GM12878 (cell line): ENCODE measurements around the gene SYDE2. TPM values are rescaled to one million over a fixed set of nuclear protein-coding genes. Genes with fewer than 3 reads are reported as not detected.
"Not testable (repeated sequence)": the region's sequence is repeated elsewhere in the genome, so short reads cannot be mapped to it uniquely, and the experiment has no call there.

Experiments
- ATAC-seq: fragments of 200-7000 bp; cut with Tn5 transposase; 3 replicates; pipeline ENCODE4 v1.9.1; 2020; ENCODE audit warnings: mild to moderate bottlenecking, moderate library complexity
- BruUV-seq: library from RNA; stranded (reverse); fragments of 400-500 nt; replicated peaks from 2 replicates; lab custom pipeline; 2021; lab: Mats Ljungman, UMichigan
- CTCF ChIA-PET: fragments of 300-600 bp; sonication (Branson Sonifier 250); formaldehyde crosslinking; extraction: SDS; loops from one replicate; lab custom pipeline; 2021; ENCODE audit warnings: inconsistent platforms; lab: Yijun Ruan, JAX
- POLR2A ChIA-PET: fragments of 350-600 bp; formaldehyde crosslinking; extraction: SDS; loops from one replicate; lab custom pipeline; 2021; ENCODE audit warnings: inconsistent platforms; lab: Charles Lee
- RAD21 ChIA-PET: fragments of 300-600 bp; sonication (Branson Sonifier 250); formaldehyde crosslinking; loops from one replicate; lab custom pipeline; 2023; ENCODE audit warnings: antibody characterized with exemption; ENCODE audit not compliant: unreplicated experiment; lab: Charles Lee
- SMC1A ChIA-PET: fragments of 300-600 bp; sonication (Branson Sonifier 250); formaldehyde crosslinking; loops from one replicate; lab custom pipeline; 2023; ENCODE audit not compliant: unreplicated experiment, uncharacterized antibody; lab: Charles Lee
- DNase-seq: peaks from one replicate; pipeline ENCODE4 v3.0.0-alpha.2; 2011; ENCODE audit warnings: low read depth, low spot score
- FAIRE-seq: peaks from 3 replicates; lab custom pipeline; 2011; peaks lifted over from hg19 to GRCh38; lab: Jason Lieb, UNC
- H2AFZ ChIP-seq: 2 replicates; pipeline ENCODE4 v1.6.0; 2011; ENCODE audit warnings: low read depth, low read length, control low read depth; ENCODE audit not compliant: control insufficient read depth
- H3K27ac ChIP-seq: 2 replicates; pipeline ENCODE4 v1.5.1; 2011; ENCODE audit warnings: control low read depth; ENCODE audit not compliant: control insufficient read depth, insufficient read depth
- H3K27me3 ChIP-seq, 2 experiments: replicated peaks in 1 of 2; 2 replicates each; pipeline versions ENCODE4 v1.6.0 to v1.6.1; 2011; ENCODE audit warnings: low read length in 1 of 2; ENCODE audit not compliant: control insufficient read depth in 2 of 2, insufficient read depth in 2 of 2
- H3K36me3 ChIP-seq, 2 experiments: 2 replicates each; pipeline ENCODE4 v1.5.1; 2011; ENCODE audit warnings: low read length in 1 of 2; ENCODE audit not compliant: control insufficient read depth in 2 of 2, insufficient read depth in 2 of 2
- H3K4me1 ChIP-seq: 2 replicates; pipeline ENCODE4 v1.6.1; 2011; ENCODE audit warnings: mild to moderate bottlenecking, low read length, moderate library complexity, mixed read lengths; ENCODE audit not compliant: control insufficient read depth, insufficient read depth
- H3K4me2 ChIP-seq: 2 replicates; pipeline ENCODE4 v1.6.0; 2011; ENCODE audit warnings: control low read depth; ENCODE audit not compliant: control insufficient read depth, insufficient read depth
- H3K4me3 ChIP-seq: fragments of 200-600 bp; sonication (generic); 2 replicates; pipeline ENCODE4 v1.5.1; 2016
- H3K79me2 ChIP-seq: 2 replicates; pipeline ENCODE4 v1.6.0; 2011; ENCODE audit warnings: low read length; ENCODE audit not compliant: control insufficient read depth, insufficient read depth
- H3K9ac ChIP-seq: 2 replicates; pipeline ENCODE4 v1.8.0; 2011; ENCODE audit warnings: low read length, control low read depth, mixed read lengths; ENCODE audit not compliant: control insufficient read depth, insufficient read depth
- H3K9me3 ChIP-seq: replicated peaks from 3 replicates; pipeline ENCODE4 v1.5.1; 2011; ENCODE audit warnings: mild to moderate bottlenecking, low read length; ENCODE audit not compliant: control insufficient read depth, insufficient read depth
- H4K20me1 ChIP-seq: 2 replicates; pipeline ENCODE4 v1.6.0; 2011; ENCODE audit not compliant: control insufficient read depth, insufficient read depth
- LARP7 ChIP-seq: fragments of 450-650 bp; IDR thresholded peaks from 2 replicates; pipeline ENCODE4 v1.6.1; 2017; ENCODE audit warnings: mild to moderate bottlenecking
- RUNX3 ChIP-seq: IDR thresholded peaks from 2 replicates; pipeline ENCODE4 v1.6.1; 2012; ENCODE audit warnings: low read length, inconsistent platforms
- WGBS: methylation state at CpG from one replicate; pipeline ENCODE4 v1.1.6; 2016; ENCODE audit warnings: low lambda C conversion rate; ENCODE audit not compliant: insufficient replicate concordance, insufficient coverage; ENCODE audit errors: missing lambda C conversion rate; 5-methylcytosine and 5-hydroxymethylcytosine counted together
- in situ Hi-C: fragments of 300-500 bp; cut with MboI; formaldehyde crosslinking; loops from 9 replicates; pipeline ENCODE4 v1.14.3; 2018; ENCODE audit warnings: mixed read lengths
- intact Hi-C: fragments of 100-400 bp; cut with micrococcal nuclease; formaldehyde crosslinking; loops from one replicate; pipeline ENCODE4 v1.14.2; 2022; ENCODE audit not compliant: unreplicated experiment
- polyA plus RNA-seq, 11 experiments: library from polyadenylated mRNA; depleted of rRNA in 4 of 11; unstranded in 6 of 11; stranded (reverse) in 5 of 11; fragments of >200 nt; fragmentation: Nextera tagmentation in 4 of 11; fragmentation: Illumina TruSeq in 1 of 11; extraction: Ambion mirVana in 4 of 11; extraction: Trizol in 1 of 11; gene quantifications; 1 replicate in 1 of 11; 2 replicates in 10 of 11; pipeline versions ENCODE4 v1.2.1 to v1.2.3, GENCODE V29; 2011 to 2016; ENCODE audit warnings: inconsistent platforms in 2 of 11, missing spikeins in 2 of 11, low read depth in 1 of 11
- total RNA-seq, 4 experiments: library from RNA; depleted of rRNA in 3 of 4; stranded (reverse); fragments of >200 nt in 3 of 4; fragmentation: Illumina TruSeq in 1 of 4; extraction: Trizol in 1 of 4; gene quantifications; 2 replicates each; pipeline versions ENCODE4 v1.2.1 to v1.2.3, GENCODE V29; 2013 to 2021

SYDE2 gene
- total and polyA plus RNA-seq, 10 of the 15 experiments (the other 5 are each of a cell fraction or from before 2014, with no cell fraction given), result 0.37 to 4.1 (median 1.8) TPM; not detected in 1

- in situ Hi-C loops, result no loop called here
- RAD21 ChIA-PET, result no interaction called here
- CTCF ChIA-PET, result no interaction called here
Observed at GRCh38 chr1:85146972-85147359, 53.9 kb downstream of the SYDE2 start.

DNA sequence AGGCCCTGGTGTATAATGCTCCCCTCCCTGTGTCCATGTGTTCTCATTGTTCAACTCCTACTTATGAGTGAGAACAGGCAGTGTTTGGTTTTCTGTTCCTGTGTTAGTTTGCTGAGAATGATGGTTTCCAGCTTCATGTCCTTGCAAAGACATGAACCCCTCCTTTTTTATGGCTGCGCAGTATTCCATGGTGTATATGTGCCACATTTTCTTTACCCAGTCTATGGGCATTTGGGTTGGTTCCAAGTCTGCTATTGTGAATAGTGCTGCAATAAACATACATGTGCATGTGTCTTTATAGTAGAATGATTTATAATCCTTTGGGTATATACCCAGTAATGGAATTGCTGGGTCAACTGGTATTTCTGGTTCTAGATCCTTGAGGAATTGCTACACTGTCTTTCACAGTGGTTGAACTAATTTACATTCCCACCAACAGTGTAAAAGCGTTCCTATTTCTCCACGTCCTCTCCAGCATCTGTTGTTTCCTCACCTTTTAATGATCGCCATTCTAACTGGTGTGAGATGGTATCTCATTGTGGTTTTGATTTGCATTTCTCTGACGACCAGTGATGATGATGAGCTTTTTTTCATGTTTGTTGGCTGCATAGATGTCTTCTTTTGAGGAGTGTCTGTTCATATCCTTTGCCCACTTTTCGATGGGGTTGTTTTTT lies 54.4 kb downstream of the SYDE2 start:
- ATAC-seq, in situ Hi-C loops, H3K36me3 ChIP-seq, BruUV-seq, H3K4me3 ChIP-seq, SMC1A ChIA-PET, H3K9me3 ChIP-seq, H4K20me1 ChIP-seq, DNase-seq, FAIRE-seq, H2AFZ ChIP-seq, intact Hi-C loops, H3K27ac ChIP-seq, H3K79me2 ChIP-seq, CTCF ChIA-PET, H3K27me3 ChIP-seq, H3K9ac ChIP-seq, H3K4me2 ChIP-seq, POLR2A ChIA-PET, RAD21 ChIA-PET: not testable (repeated sequence)
- peaks cover 17% of the 10 kb centered on the region for H3K4me1 ChIP-seq
- WGBS, result 44% methylated on average over 6 of the region's 6 CpGs

More at GRCh38 chr1:85146972-85147359, 53.9 kb downstream of the SYDE2 start:
- Histone ChIP-seq H3K9ac (no peak overlapping the region), H3K27me3 (no peaks in the 10 kb centered on the region), H3K79me2 (no peaks in the 10 kb centered on the region), H3K9me3 (no peaks in the 10 kb centered on the region), H3K4me2 (no peak overlapping the region), H3K36me3 (no peaks in the 10 kb centered on the region), H4K20me1 (no peaks in the 10 kb centered on the region), H3K4me3 (no peak overlapping the region), H2AFZ (no peak overlapping the region), H3K4me1 (peaks cover 17% of the 10 kb centered on the region), H3K27ac (no peak overlapping the region)
- POLR2A ChIA-PET, result no interaction called here
- BruUV-seq, result no TSS peak
- SMC1A ChIA-PET, result no interaction called here
- FAIRE-seq (no peak), ATAC-seq (no peak), DNase-seq (no peak)
- intact Hi-C loops, result no loop called here
- no peak for TF ChIP-seq LARP7
- 0 out of 2 replicates have a peak, but pooled peaks have one; percentile 6 for TF ChIP-seq RUNX3
- TF ChIP-seq, all 136 proteins: peak for 1
